Fibroblast of lung (primary cell): Measurements from ENCODE around the gene COL4A2. TPM values are rescaled to one million over a fixed set of nuclear protein-coding genes. Genes with fewer than 3 reads are reported as not detected.

ENCODE experiments used
- DNase-seq, 2 donors: peaks; one replicate each; pipeline versions ENCODE4 v3.0.0 to v3.0.0-alpha.2; 2010; ENCODE audit warnings: low read depth in 2 of 2
- H2AFZ ChIP-seq: 2 replicates; pipeline ENCODE4 v1.5.1; 2012; ENCODE audit warnings: low read length, control low read depth, inconsistent platforms
- H3K27ac ChIP-seq: 2 replicates; pipeline ENCODE4 v1.5.1; 2011; ENCODE audit warnings: low read length, control low read depth; ENCODE audit not compliant: insufficient read depth
- H3K27me3 ChIP-seq: 2 replicates; pipeline ENCODE4 v1.5.1; 2011; ENCODE audit warnings: mild to moderate bottlenecking, low read length; ENCODE audit not compliant: control insufficient read depth, insufficient read depth
- H3K36me3 ChIP-seq: 2 replicates; pipeline ENCODE4 v1.5.1; 2011; ENCODE audit warnings: low read length; ENCODE audit not compliant: control insufficient read depth, insufficient read depth
- H3K4me1 ChIP-seq: 2 replicates; pipeline ENCODE4 v1.5.1; 2011; ENCODE audit warnings: low read length; ENCODE audit not compliant: control insufficient read depth, insufficient read depth; ENCODE audit errors: extremely low read depth
- H3K4me2 ChIP-seq: 2 replicates; pipeline ENCODE4 v1.5.1; 2011; ENCODE audit warnings: low read length, control low read depth; ENCODE audit not compliant: insufficient read depth; ENCODE audit errors: extremely low read depth
- H3K4me3 ChIP-seq, 4 experiments: fragments of 200-600 bp in 1 of 4; sonication (generic) in 1 of 4; replicated peaks in 1 of 4; 2 replicates each; pipeline ENCODE4 v1.5.1; 2011 to 2016; ENCODE audit warnings: low read length in 4 of 4, low read depth in 3 of 4, mild to moderate bottlenecking in 3 of 4, control low read depth in 2 of 4, inconsistent platforms in 1 of 4, mixed read lengths in 1 of 4; ENCODE audit not compliant: insufficient read depth in 1 of 4; ENCODE audit errors: control extremely low read depth in 1 of 4
- H3K79me2 ChIP-seq: 2 replicates; pipeline ENCODE4 v1.5.1; 2012; ENCODE audit warnings: mild to moderate bottlenecking, low read length, inconsistent platforms; ENCODE audit not compliant: control insufficient read depth, insufficient read depth
- H3K9ac ChIP-seq: 2 replicates; pipeline ENCODE4 v1.5.1; 2011; ENCODE audit warnings: mild to moderate bottlenecking, low read length, control low read depth; ENCODE audit not compliant: insufficient read depth
- H3K9me3 ChIP-seq: 2 replicates; pipeline ENCODE4 v1.5.1; 2012; ENCODE audit warnings: low read depth, low read length; ENCODE audit not compliant: control insufficient read depth, insufficient read depth
- H4K20me1 ChIP-seq: 2 replicates; pipeline ENCODE4 v1.5.1; 2011; ENCODE audit warnings: low read length; ENCODE audit not compliant: control insufficient read depth, insufficient read depth; ENCODE audit errors: extremely low read depth
- EZH2 ChIP-seq: IDR thresholded peaks from 2 replicates; pipeline ENCODE4 v1.5.1; 2012; ENCODE audit warnings: low read length, control low read depth, mild to moderate bottlenecking; ENCODE audit errors: missing control alignments
- polyA plus RNA-seq, 2 donors: library from polyadenylated mRNA; depleted of rRNA in 1 of 2; stranded (reverse) in 1 of 2; unstranded in 1 of 2; fragments of >200 nt; gene quantifications; 2 replicates each; pipeline ENCODE4 v1.2.1, GENCODE V29; 2011 to 2012; ENCODE audit warnings: missing spikeins in 1 of 2
- total RNA-seq: library from RNA; depleted of rRNA; stranded (reverse); fragments of >200 nt; gene quantifications from 2 replicates; pipeline ENCODE4 v1.2.1, GENCODE V29; 2014
- TF ChIP-seq, protein P1 (sequence below), 2 donors: IDR thresholded peaks in 1 of 2; conservative IDR thresholded peaks in 1 of 2; 1 replicate in 1 of 2; 2 replicates in 1 of 2; pipeline ENCODE4 v1.5.1; 2011 to 2012; ENCODE audit warnings: low read length in 2 of 2, control low read depth in 1 of 2, inconsistent platforms in 1 of 2, low read depth in 1 of 2, mild to moderate bottlenecking in 1 of 2

The COL4A2 gene
- total and polyA plus RNA-seq, 2 donors (not counting 1 experiment from before 2014, with no cell fraction given) = 93.1 to 463 TPM

GRCh38 chr13:110533771-110534670 is 226.9 kb downstream of the COL4A2 start:
- no peak for DNase-seq
- Histone ChIP-seq H3K36me3 (no peaks in the 10 kb centered on the region), H3K4me3 (no peak overlapping the region), H2AFZ (no peak overlapping the region), H3K4me1 (no peaks in the 10 kb centered on the region), H4K20me1 (no peaks in the 10 kb centered on the region), H3K79me2 (no peaks in the 10 kb centered on the region), H3K27ac (no peak overlapping the region), H3K27me3 (no peaks in the 10 kb centered on the region), H3K9ac (no peak overlapping the region), H3K9me3 (no peaks in the 10 kb centered on the region), H3K4me2 (no peak overlapping the region)
- TF ChIP-seq, protein P1, sequence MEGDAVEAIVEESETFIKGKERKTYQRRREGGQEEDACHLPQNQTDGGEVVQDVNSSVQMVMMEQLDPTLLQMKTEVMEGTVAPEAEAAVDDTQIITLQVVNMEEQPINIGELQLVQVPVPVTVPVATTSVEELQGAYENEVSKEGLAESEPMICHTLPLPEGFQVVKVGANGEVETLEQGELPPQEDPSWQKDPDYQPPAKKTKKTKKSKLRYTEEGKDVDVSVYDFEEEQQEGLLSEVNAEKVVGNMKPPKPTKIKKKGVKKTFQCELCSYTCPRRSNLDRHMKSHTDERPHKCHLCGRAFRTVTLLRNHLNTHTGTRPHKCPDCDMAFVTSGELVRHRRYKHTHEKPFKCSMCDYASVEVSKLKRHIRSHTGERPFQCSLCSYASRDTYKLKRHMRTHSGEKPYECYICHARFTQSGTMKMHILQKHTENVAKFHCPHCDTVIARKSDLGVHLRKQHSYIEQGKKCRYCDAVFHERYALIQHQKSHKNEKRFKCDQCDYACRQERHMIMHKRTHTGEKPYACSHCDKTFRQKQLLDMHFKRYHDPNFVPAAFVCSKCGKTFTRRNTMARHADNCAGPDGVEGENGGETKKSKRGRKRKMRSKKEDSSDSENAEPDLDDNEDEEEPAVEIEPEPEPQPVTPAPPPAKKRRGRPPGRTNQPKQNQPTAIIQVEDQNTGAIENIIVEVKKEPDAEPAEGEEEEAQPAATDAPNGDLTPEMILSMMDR (conservative IDR thresholded peaks at IDR 0.05 in 1 of 2, IDR thresholded peaks at IDR 0.05 in 1 of 2; ENCODE audit: low read depth in 1 of 2, low read length in 2 of 2) = no peak
- no peak for TF ChIP-seq EZH2

DNA sequence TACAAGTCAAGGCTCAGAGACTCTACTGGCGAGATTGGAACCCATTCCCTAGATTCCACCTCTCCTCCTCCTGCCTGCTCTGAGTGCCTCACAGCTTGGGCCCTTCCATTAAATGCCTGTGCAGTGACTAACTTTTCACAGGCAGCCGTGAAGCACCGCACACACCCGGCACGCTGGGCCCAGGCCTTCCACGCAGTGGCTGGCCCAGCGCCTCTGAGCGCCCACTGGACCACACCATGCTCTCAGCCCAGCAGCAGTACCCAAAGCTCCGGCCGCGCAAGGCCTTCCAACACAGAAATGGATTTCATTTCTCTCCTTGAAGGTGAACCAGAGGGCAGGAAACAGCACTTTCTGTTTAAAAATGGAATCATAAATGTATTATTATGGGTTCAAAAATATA is 228.4 kb downstream of the COL4A2 start:
- no peak for TF ChIP-seq EZH2
- TF ChIP-seq, protein P1 (conservative IDR thresholded peaks at IDR 0.05 in 1 of 2, IDR thresholded peaks at IDR 0.05 in 1 of 2; ENCODE audit: low read depth in 1 of 2, low read length in 2 of 2) = no peak
- Histone ChIP-seq H3K79me2 (no peaks in the 10 kb centered on the region), H3K4me3 (no peak overlapping the region)

DNA sequence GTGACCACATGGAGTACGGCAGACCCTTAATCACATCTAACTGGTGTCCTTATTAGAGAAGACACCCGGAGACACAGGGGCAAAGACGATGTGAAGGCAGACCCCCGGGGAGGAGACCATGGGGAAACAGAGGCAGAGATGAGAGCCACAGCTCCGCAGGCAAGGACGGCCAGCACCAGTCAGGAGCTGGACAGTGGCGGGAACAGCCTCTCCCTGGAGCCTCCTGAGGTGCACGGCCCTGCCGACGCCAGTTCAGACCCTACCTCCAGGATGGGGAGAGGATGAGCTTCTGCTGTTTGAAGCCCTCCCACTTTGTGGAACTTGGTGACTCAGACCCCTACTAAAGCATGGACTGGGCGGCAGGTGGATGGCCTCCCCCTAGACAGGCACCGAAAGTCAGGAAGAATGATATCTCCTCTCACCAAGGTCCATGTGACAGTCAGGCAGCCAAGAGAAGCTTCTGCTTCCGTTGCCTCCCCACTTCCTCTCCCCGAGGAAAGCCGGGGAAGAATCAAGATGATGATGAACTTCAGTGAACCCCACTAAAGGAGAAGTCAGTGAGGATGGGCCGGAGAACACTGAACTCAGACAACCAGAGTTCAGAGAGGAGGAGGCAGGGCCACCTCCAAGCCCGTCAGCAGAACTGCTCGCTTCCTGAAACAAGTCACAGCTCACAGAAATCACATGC is 229.1 kb downstream of the COL4A2 start:
- no peaks in the 10 kb centered on the region for H3K36me3 ChIP-seq
- no peak for DNase-seq
- H3K9ac ChIP-seq = no peak overlapping the region
- TF ChIP-seq EZH2 = no peak
- TF ChIP-seq, protein P1 (conservative IDR thresholded peaks at IDR 0.05 in 1 of 2, IDR thresholded peaks at IDR 0.05 in 1 of 2; ENCODE audit: low read depth in 1 of 2, low read length in 2 of 2) = no peak
- H3K27ac ChIP-seq = no peak overlapping the region
- no peak overlapping the region for H2AFZ ChIP-seq
- H3K9me3 ChIP-seq = no peaks in the 10 kb centered on the region
- H3K4me3 ChIP-seq = no peak overlapping the region
- no peaks in the 10 kb centered on the region for H4K20me1 ChIP-seq
- H3K79me2 ChIP-seq = no peaks in the 10 kb centered on the region
- H3K4me2 ChIP-seq = no peak overlapping the region
- no peaks in the 10 kb centered on the region for H3K27me3 ChIP-seq
- no peaks in the 10 kb centered on the region for H3K4me1 ChIP-seq

More for the DNA sequence above, 228.4 kb downstream of the COL4A2 start:
- no peaks in the 10 kb centered on the region for H3K36me3 ChIP-seq
- no peak for DNase-seq
- no peak overlapping the region for H3K27ac ChIP-seq
- H3K9ac ChIP-seq = no peak overlapping the region
- H3K9me3 ChIP-seq = no peaks in the 10 kb centered on the region
- H3K4me1 ChIP-seq = no peaks in the 10 kb centered on the region
- H3K4me2 ChIP-seq = no peak overlapping the region
- H2AFZ ChIP-seq = no peak overlapping the region
- H4K20me1 ChIP-seq = no peaks in the 10 kb centered on the region
- H3K27me3 ChIP-seq = no peaks in the 10 kb centered on the region
